ENCODE data around the gene IMMP2L.
"Not testable (repeated sequence)": the region's sequence is repeated elsewhere in the genome, so short reads cannot be mapped to it uniquely, and the experiment has no call there.

The IMMP2L gene

DNA sequence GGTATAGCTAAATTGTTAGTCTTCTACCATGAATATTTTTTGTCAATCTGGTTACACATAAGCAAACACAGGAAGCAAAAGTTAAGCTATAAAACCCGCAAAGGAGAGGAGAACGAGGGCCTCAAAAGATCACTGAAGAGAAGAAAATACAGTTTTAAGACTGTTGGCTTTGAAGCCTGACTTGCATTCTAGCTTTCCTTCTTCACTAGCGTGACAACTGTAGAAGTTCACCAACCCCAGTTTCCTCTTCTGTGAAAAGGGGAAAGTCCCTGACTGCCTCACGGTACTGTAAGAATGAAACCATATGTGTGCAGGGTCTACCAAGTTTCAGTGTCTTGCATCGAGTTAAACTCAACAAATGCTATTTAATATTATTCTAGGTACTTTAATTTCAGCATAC, 478.9 kb downstream of the IMMP2L start:
- DNase-seq: peak; percentile 75

DNA sequence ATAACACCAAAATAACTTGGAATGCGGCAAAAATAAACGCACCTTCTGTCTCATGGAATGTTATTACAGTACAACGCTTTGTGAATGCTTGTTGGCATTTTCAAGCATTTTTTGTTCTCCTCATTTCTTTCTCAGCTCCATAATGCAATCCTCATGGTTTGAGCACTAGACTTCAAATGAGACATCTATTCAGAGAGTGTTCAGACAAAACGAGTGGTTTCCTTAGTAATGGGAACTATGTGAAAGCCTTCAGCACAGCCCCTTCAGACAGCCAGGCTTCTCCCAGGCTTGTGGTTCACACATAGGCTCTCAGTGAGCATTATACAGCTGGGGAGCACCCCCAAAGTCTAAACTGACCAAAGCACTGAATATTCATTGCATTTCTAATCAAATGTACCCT, 479.9 kb downstream of the IMMP2L start:
- no peak overlapping the region for H3K4me3 Mint-ChIP-seq

More for the DNA sequence above, 478.9 kb downstream of the IMMP2L start:
- H3K4me1 Mint-ChIP-seq: peaks cover 36 to 59% of the 10 kb centered on the region in 2 donors
- peak overlapping the region; percentile 82 for H3K27ac Mint-ChIP-seq
- peak; percentile 93 to 95 for ATAC-seq (replicated peaks)
- H3K4me3 Mint-ChIP-seq: peak overlapping the region; percentile 21 to 67
- H3K27me3 Mint-ChIP-seq: no peaks in the 10 kb centered on the region
- H3K36me3 Mint-ChIP-seq: peaks cover 3 to 4% of the 10 kb centered on the region in 2 donors
- peaks cover 0 to 2% of the 10 kb centered on the region in 2 donors for H3K9me3 Mint-ChIP-seq

DNA sequence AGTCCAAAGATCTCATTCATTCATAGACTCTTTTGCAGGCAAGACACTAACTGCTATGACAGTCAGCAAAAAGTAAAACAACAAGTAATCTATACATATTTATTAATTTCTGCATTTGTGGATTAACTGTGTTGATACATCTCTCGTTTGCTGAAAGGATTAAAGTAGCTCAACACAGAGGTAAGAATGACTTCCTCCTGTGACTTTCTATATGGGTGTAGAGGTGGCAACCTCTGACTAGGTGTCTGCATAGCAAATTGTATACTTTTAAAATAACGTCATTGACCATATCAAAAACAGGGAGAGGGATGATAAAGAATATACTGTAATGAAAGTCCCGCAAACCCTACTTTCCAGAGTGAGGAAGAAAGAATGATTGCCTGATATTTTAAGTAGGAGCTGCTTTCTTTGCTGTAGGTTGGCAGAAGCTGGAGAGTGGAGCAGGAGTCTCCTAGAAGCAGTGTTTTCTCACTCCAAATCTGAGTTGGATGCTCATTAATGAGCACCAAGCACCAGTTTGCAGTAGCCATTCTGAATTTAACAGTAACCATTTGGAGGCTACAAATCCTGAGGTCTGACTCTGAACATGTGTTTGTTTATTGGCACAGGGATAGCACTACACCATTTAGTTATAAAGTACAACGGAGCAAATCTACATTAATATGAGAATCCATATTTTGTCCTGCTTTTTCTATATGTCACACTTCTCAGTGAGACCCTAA, 480.6 kb downstream of the IMMP2L start:
- no peaks in the 10 kb centered on the region for H3K27me3 Mint-ChIP-seq
- ATAC-seq (replicated peaks): no peak
- H3K36me3 Mint-ChIP-seq: peaks cover 3 to 4% of the 10 kb centered on the region in 2 donors
- H3K9me3 Mint-ChIP-seq: peaks cover 0 to 2% of the 10 kb centered on the region in 2 donors
- H3K4me1 Mint-ChIP-seq: peaks cover 39 to 53% of the 10 kb centered on the region in 2 donors
- DNase-seq: no peak
- H3K27ac Mint-ChIP-seq: no peak overlapping the region
- no peak overlapping the region for H3K4me3 Mint-ChIP-seq

More for the DNA sequence above, 479.9 kb downstream of the IMMP2L start:
- Mint-ChIP-seq H3K27me3 (no peaks in the 10 kb centered on the region), H3K27ac (peak overlapping the region; percentile 65), H3K36me3 (peaks cover 3 to 4% of the 10 kb centered on the region in 2 donors), H3K9me3 (peaks cover 0 to 2% of the 10 kb centered on the region in 2 donors), H3K4me1 (peaks cover 39 to 52% of the 10 kb centered on the region in 2 donors)
- ATAC-seq (replicated peaks) (no peak), DNase-seq (no peak)

DNA sequence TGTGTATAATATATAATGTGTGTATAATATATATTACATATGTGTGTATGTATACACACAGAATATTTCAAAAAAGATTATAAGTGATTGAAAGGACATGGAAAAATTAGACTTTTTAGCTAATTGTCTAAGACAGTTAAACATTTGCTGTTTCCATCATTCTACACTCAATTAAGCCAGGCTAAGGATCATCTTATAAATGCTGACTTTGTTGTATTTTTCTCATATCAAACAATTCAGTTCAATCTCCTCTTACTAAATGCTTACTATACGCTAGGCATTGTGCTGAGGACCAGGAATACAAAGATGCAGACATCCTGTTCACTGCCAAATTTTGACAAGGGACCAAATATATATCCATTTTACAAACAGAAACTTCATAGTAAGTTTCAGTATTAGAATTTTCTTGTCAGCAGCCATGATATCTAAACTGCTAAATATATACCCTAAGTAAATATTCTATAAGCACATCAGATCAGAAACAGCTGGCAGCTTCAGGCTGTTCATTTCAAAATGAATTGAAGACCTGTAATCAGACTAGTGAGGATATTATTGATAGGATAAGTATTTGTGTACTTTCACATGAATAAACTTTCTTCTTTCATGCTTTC, 481.7 kb downstream of the IMMP2L start:
- Mint-ChIP-seq H3K27me3 (no peaks in the 10 kb centered on the region), H3K36me3 (peaks cover 2% of the 10 kb centered on the region in 2 donors), H3K4me3 (no peak overlapping the region), H3K4me1 (peaks cover 40 to 57% of the 10 kb centered on the region in 2 donors), H3K9me3 (peaks cover 0 to 2% of the 10 kb centered on the region in 2 donors), H3K27ac (no peak overlapping the region)
- no peak for DNase-seq
- no peak for ATAC-seq (replicated peaks)

DNA sequence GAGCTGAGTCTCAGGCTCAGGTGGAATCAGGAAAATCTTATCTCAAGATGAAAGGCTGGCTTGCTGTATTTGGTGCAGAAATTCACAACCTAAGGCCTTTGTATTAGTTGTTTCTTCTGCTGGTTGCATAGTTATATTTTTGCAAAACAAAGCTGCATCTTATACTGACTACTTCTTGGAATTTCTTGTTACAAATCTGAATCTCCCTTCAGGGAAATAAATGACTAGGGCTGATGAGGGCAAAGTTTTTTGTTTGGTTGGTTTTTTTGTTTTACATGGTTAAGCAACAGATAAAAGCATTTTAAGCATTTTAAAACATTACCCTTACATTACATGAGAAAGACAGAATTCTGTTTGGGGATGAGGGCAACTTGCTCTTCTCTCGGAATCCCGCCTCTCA, 485.3 kb downstream of the IMMP2L start:
- no peak for DNase-seq
- peaks cover 1 to 4% of the 10 kb centered on the region in 2 donors for H3K36me3 Mint-ChIP-seq
- H3K4me3 Mint-ChIP-seq: no peak overlapping the region
- ATAC-seq (replicated peaks): no peak
- no peaks in the 10 kb centered on the region for H3K27me3 Mint-ChIP-seq
- H3K27ac Mint-ChIP-seq: no peak overlapping the region
- no peaks in the 10 kb centered on the region for H3K9me3 Mint-ChIP-seq
- peaks cover 28 to 49% of the 10 kb centered on the region in 2 donors for H3K4me1 Mint-ChIP-seq

DNA sequence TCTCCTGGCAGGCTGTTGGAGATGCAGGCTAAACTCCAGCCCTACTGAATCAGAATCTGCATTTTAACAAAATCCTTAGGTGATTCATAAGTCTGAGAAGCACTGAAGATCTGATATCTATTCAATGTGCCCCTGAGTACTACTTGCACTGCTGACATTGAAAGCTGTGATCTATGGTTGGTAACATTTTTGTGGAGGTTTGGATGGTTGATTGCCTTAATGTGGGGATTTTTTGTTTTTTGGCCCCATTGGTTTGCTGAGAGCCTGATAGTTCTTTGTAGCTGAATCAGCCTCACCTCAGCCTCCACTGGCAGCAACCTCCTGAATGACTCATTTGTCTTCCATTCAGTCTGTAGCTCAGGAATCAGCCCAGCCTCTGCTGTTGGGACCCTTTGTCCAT, 486.1 kb downstream of the IMMP2L start:
- no peak overlapping the region for H3K27ac Mint-ChIP-seq
- no peaks in the 10 kb centered on the region for H3K9me3 Mint-ChIP-seq
- no peak overlapping the region for H3K4me3 Mint-ChIP-seq
- H3K4me1 Mint-ChIP-seq: peaks cover 23 to 43% of the 10 kb centered on the region in 2 donors
- DNase-seq (no peak), ATAC-seq (replicated peaks) (peak; percentile 10 to 45)
- H3K27me3 Mint-ChIP-seq: no peaks in the 10 kb centered on the region
- peaks cover 1 to 4% of the 10 kb centered on the region in 2 donors for H3K36me3 Mint-ChIP-seq

DNA sequence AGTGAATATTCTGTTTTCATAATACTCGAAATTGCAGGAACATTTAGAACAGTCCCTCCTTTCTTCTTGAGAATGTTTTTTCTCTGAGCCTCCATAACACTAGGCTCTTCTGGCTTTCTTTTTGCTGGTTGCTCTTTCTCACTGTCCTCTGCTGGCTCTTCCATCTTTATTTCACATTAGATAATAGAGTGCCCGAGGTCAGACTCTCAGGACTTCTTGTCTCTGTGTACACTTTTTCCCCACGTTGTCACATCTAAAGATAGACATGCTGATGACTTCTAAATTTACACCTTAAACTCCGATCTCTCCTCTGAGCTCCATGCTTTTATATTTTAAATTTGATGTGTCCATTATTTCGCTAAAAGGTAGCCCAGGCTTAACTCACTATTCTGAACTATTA, 486.8 kb downstream of the IMMP2L start:
- H3K4me3 Mint-ChIP-seq: no peak overlapping the region
- DNase-seq (no peak), ATAC-seq (replicated peaks) (no peak)
- no peaks in the 10 kb centered on the region for H3K9me3 Mint-ChIP-seq
- H3K27ac Mint-ChIP-seq: no peak overlapping the region
- H3K27me3 Mint-ChIP-seq: no peaks in the 10 kb centered on the region
- H3K36me3 Mint-ChIP-seq: peaks cover 1 to 4% of the 10 kb centered on the region in 2 donors
- H3K4me1 Mint-ChIP-seq: peaks cover 23 to 43% of the 10 kb centered on the region in 2 donors

DNA sequence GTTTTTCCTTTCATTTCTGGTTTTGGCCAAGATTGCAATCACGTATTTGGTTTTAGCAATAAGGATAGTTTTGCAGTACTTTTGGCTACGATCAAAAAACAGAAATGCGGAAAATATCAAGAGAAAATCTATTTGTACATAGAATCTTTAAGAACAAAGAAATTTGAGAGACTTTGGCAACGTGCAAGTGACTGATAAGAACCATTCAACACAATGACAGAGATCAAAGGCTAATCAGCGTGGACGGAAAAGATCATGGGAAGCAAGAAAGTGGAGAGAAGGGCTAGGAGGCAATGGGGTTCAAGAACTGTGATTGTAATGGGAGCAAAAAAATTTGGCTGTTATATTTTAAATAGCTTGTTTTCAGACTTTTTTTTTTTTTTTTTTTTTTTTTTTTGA, 487.5 kb downstream of the IMMP2L start:
- ATAC-seq (replicated peaks) (no peak), DNase-seq (no peak)
- Mint-ChIP-seq H3K27ac (peak overlapping the region; percentile 3), H3K27me3 (no peaks in the 10 kb centered on the region), H3K9me3 (no peaks in the 10 kb centered on the region), H3K36me3 (peaks cover 1 to 4% of the 10 kb centered on the region in 2 donors), H3K4me1 (peaks cover 23 to 43% of the 10 kb centered on the region in 2 donors), H3K4me3 (peak overlapping the region in 1 of 2 donors; percentile 2)

DNA sequence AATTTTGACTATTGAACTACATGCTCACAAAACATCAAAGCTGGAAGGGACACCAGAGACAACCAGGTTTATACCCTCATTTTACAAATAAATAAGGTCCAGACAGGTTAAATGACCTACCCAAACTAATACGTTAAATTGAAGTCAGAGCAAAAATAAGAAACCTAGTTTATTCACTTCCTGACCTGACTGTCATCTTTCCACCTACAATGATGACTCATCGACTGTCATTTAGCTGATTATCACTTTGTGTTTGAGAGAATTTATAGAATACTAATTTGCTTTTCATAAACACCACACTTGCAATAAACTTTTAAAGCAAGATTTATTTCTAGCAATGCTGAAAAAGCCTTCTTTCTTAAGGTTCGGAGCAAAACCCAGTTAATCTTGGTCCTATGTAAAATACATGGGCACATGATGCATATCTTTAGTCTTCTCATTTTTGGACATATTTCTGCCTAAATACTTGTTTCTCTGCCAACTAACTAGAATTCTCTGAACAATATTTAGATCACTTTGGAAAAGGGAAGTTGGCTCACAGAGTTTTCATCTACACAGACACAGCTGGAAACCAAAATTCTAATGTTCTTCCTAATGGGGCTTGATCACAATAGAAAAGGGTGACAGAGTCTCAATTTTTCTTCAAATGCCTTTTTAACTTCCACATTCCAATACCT, 488.1 kb downstream of the IMMP2L start:
- no peaks in the 10 kb centered on the region for H3K27me3 Mint-ChIP-seq
- DNase-seq (no peak), ATAC-seq (replicated peaks) (peak; percentile 48 to 59)
- peaks cover 1 to 4% of the 10 kb centered on the region in 2 donors for H3K36me3 Mint-ChIP-seq
- no peaks in the 10 kb centered on the region for H3K9me3 Mint-ChIP-seq
- H3K4me1 Mint-ChIP-seq: peaks cover 23 to 44% of the 10 kb centered on the region in 2 donors
- H3K4me3 Mint-ChIP-seq: peak overlapping the region in 1 of 2 donors; percentile 2
- H3K27ac Mint-ChIP-seq: peak overlapping the region; percentile 3

DNA sequence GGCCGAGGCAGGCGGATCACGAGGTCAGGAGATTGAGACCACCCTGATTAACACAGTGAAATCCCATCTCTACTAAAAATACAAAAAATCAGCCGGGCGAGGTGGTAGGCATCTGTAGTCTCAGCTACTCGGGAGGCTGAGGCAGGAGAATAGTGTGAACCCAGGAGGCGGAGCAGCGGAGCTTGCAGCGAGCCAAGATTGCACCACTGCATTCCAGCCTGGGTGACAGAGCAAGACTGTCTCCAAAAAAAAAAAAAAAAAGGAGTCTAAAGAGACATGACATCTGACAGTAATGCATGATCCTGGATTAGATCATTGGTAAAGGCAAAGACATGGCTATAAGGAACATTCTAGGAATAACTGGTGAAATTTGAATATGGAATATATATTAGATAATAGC, 489.6 kb downstream of the IMMP2L start:
- peaks cover 25 to 49% of the 10 kb centered on the region in 2 donors for H3K4me1 Mint-ChIP-seq
- ATAC-seq (replicated peaks); H3K27me3 Mint-ChIP-seq: not testable (repeated sequence)

DNA sequence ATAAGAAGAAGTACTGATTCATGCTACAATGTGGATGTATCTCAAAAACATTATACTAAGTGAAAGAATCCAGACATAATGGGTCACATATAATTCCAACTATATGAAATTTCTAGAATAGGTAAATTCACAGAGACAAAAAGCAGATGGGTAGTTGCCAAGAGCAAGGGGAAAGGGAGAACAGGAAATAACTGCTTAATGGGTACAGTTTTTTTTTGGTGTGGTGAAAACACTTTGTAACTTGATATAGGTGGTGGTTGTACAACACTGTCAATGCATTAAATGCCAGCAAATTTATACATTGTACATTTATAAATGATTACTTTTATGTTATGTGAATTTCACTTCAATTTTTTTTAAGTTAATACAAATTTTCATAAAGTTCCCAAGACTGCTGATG, 490.7 kb downstream of the IMMP2L start:
- Mint-ChIP-seq H3K27me3 (no peaks in the 10 kb centered on the region), H3K4me3 (no peak overlapping the region), H3K9me3 (no peaks in the 10 kb centered on the region), H3K4me1 (peaks cover 22 to 41% of the 10 kb centered on the region in 2 donors), H3K36me3 (peaks cover 1 to 4% of the 10 kb centered on the region in 2 donors), H3K27ac (no peak overlapping the region)
- ATAC-seq (replicated peaks) (no peak), DNase-seq (no peak)

More for the DNA sequence above, 489.6 kb downstream of the IMMP2L start:
- H3K36me3 Mint-ChIP-seq, H3K4me3 Mint-ChIP-seq, DNase-seq, H3K27ac Mint-ChIP-seq, H3K9me3 Mint-ChIP-seq: not testable (repeated sequence)

DNA sequence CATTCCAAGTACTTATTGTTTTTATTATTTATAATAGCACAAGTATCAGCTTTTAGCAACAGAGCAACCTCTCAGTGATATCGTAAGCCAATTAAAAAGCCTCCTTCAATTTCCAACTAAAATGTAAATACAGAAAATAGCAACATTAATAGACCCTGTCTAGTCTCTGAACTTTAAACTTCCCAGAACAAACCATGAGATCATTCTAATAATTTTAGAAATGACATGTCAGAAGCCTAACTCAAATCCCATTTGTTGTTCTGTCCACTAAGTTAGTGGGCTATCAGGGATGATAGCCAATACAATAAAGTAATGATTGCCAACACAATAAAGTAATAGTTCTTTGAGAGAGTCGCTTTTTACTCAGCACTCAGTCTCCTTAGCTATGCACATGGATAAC, 493.7 kb downstream of the IMMP2L start:
- DNase-seq: no peak
- Mint-ChIP-seq H3K27me3 (no peaks in the 10 kb centered on the region), H3K27ac (no peak overlapping the region), H3K4me1 (peaks cover 5 to 14% of the 10 kb centered on the region in 2 donors), H3K9me3 (peaks cover 5% of the 10 kb centered on the region in 2 donors), H3K4me3 (no peak overlapping the region), H3K36me3 (peaks cover 11 to 14% of the 10 kb centered on the region in 2 donors)
- no peak for ATAC-seq (replicated peaks)

DNA sequence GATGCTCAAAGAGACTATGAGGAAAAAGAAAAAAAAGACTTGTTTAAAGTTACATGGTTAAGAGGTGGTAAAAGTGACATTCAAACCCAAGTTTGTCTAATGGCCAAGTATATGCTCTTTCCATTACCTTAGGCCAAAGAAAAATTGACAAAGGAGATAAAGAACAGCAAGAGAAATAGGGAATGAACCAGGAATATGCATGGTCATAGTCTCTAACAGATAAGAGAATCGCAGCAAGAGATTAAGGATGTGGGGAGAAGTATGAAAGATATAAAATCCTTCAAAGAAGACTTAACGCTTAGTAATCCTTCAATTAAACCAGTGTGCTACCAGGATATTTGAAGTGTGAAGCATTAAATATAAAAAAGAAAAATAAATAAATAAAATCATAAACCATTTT, 494.6 kb downstream of the IMMP2L start:
- Mint-ChIP-seq H3K4me1 (peaks cover 3 to 6% of the 10 kb centered on the region in 2 donors), H3K4me3 (no peak overlapping the region), H3K36me3 (peaks cover 15 to 23% of the 10 kb centered on the region in 2 donors), H3K9me3 (peaks cover 8 to 9% of the 10 kb centered on the region in 2 donors), H3K27ac (no peak overlapping the region), H3K27me3 (no peaks in the 10 kb centered on the region)
- no peak for DNase-seq
- ATAC-seq (replicated peaks): no peak

DNA sequence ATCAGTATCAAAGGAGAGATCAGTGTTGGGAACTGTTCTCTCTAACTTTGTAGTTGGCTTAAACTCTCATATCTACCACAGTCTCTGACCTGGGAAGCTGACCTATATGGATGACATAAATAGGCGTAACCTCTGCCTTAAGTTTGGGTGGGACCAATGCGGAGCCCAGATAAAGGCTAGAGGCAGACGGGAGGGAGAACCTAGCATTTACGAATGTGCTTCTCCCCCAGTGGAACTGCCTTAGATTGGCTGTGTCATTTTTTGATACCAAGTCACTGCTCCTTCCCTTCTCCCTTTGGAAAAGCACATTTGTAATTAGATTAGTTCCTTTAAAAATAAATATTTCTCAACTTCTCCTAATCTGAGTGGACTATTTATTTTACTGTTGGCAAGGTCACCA, 495.0 kb downstream of the IMMP2L start:
- Mint-ChIP-seq H3K27ac (no peak overlapping the region), H3K9me3 (peaks cover 11 to 12% of the 10 kb centered on the region in 2 donors), H3K27me3 (no peaks in the 10 kb centered on the region), H3K36me3 (peaks cover 18 to 26% of the 10 kb centered on the region in 2 donors), H3K4me1 (peaks cover 3 to 6% of the 10 kb centered on the region in 2 donors), H3K4me3 (no peak overlapping the region)
- ATAC-seq (replicated peaks) (no peak), DNase-seq (no peak)

Measured in stimulated activated naive B cell treated with anti-CD40 and anti-IgM and Interleukin-4, amounts not matched to agents 10 μg/mL and 1 μg/mL and 100 μg/mL, for 72 hours (primary cell).